RWPE2 (cell line): ENCODE results near the gene MICU2.

Experiments
- ATAC-seq: fragments of 200-7000 bp; cut with Tn5 transposase; 3 replicates; pipeline ENCODE4 v1.9.1; 2021; ENCODE audit warnings: low read depth
- DNase-seq: peaks from one replicate; pipeline ENCODE4 v3.0.0-alpha.2; 2020; ENCODE audit warnings: low spot score
- H3K27ac ChIP-seq: fragments of 450-650 bp; 2 replicates; pipeline ENCODE4 v1.5.1; 2017; ENCODE audit warnings: mild to moderate bottlenecking; ENCODE audit not compliant: poor library complexity, severe bottlenecking
- H3K27me3 ChIP-seq: fragments of 250-450 bp; sonication (Bioruptor Pico); 2 replicates; pipeline ENCODE4 v1.5.1; 2021; ENCODE audit warnings: mild to moderate bottlenecking, moderate library complexity; ENCODE audit not compliant: insufficient read depth, poor library complexity, severe bottlenecking
- H3K36me3 ChIP-seq: fragments of 250-450 bp; sonication (Bioruptor Pico); 2 replicates; pipeline ENCODE4 v1.5.1; 2020; ENCODE audit warnings: low read depth, mild to moderate bottlenecking, moderate library complexity
- H3K4me1 ChIP-seq: fragments of 250-450 bp; sonication (Bioruptor Pico); 2 replicates; pipeline ENCODE4 v1.5.1; 2021; ENCODE audit warnings: mild to moderate bottlenecking, moderate library complexity; ENCODE audit not compliant: insufficient read depth, poor library complexity, severe bottlenecking
- H3K4me3 ChIP-seq: fragments of 250-450 bp; sonication (Bioruptor Pico); 2 replicates; pipeline ENCODE4 v1.5.1; 2021; ENCODE audit warnings: mild to moderate bottlenecking, moderate library complexity; ENCODE audit not compliant: severe bottlenecking
- H3K9me3 ChIP-seq: fragments of 250-450 bp; sonication (Bioruptor Pico); 2 replicates; pipeline ENCODE4 v1.5.1; 2021; ENCODE audit warnings: mild to moderate bottlenecking, moderate library complexity; ENCODE audit not compliant: severe bottlenecking
- TF ChIP-seq, protein P1 (sequence below): fragments of 450-650 bp; IDR thresholded peaks from one replicate; pipeline ENCODE4 v1.5.1; 2017; ENCODE audit warnings: mild to moderate bottlenecking, moderate library complexity; ENCODE audit not compliant: poor library complexity, severe bottlenecking

MICU2 gene

DNA sequence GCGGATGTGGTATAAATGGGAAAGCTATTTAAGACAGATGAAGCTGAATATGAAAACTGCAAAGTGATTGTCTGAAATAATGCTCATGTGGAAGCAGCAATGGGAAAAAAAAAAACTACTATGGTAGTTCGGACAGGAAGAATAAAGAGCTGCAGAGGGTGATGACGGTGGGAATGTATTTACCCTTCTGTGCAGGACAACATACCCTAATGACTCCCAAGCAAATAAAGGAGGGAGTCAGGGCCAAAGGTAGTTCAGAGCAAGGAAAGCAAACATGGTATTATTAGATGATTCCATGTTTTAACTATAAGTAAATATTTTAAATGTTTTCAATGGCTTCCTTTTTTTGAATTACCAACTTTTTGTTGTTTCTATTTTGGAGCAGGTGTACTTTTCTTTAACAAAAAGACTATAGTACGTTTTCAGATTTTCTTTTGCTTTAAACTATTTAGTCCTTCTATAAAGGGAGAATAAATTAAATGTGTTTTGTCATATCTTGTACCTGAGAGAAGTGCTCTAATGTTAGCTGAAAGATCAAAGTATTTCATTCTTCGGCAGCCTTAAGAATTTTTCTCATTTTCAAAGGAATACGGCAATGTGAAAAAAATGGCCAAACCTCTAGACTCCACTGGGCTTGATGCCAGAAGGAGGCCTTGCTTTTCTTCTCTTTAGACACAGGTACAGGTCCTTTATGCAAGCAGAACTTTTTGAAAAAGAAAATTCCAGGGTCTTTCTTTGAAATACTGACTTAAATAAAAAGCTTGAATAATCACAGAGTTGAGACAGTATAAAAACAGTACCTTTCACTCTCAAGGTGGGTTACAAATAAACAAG, 77.0 kb downstream of the MICU2 start:
- no peak overlapping the region for H3K27ac ChIP-seq
- no peaks in the 10 kb centered on the region for H3K9me3 ChIP-seq
- DNase-seq = no peak
- no peak for ATAC-seq
- H3K4me1 ChIP-seq = no peaks in the 10 kb centered on the region
- TF ChIP-seq, protein P1, sequence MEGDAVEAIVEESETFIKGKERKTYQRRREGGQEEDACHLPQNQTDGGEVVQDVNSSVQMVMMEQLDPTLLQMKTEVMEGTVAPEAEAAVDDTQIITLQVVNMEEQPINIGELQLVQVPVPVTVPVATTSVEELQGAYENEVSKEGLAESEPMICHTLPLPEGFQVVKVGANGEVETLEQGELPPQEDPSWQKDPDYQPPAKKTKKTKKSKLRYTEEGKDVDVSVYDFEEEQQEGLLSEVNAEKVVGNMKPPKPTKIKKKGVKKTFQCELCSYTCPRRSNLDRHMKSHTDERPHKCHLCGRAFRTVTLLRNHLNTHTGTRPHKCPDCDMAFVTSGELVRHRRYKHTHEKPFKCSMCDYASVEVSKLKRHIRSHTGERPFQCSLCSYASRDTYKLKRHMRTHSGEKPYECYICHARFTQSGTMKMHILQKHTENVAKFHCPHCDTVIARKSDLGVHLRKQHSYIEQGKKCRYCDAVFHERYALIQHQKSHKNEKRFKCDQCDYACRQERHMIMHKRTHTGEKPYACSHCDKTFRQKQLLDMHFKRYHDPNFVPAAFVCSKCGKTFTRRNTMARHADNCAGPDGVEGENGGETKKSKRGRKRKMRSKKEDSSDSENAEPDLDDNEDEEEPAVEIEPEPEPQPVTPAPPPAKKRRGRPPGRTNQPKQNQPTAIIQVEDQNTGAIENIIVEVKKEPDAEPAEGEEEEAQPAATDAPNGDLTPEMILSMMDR = no peak
- H3K4me3 ChIP-seq = no peak overlapping the region
- H3K27me3 ChIP-seq = no peaks in the 10 kb centered on the region
- H3K36me3 ChIP-seq = no peaks in the 10 kb centered on the region; the same call in 1 of the 2 replicates

DNA sequence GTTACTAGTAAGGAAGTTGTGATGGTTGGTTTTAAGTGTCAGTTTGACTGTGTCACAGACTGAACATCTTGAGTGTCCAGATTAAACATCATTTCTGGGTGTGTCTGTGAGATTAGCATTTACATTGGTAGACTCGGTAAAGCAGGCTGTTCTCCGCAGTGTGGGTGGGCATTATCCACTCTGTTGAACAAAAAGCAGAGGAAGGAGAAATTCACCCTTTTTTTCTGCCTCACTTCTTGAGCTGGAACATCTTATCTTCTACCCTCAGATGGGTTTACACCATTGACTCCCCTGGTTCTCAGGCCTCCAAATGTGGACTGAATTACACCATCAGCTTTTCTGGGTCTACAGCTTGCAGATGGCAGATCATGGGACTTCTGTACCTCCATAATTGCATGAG, 81.1 kb downstream of the MICU2 start:
- no peaks in the 10 kb centered on the region; the same call in none of the 2 replicates for H3K36me3 ChIP-seq
- no peaks in the 10 kb centered on the region for H3K4me1 ChIP-seq
- no peak overlapping the region for H3K27ac ChIP-seq
- DNase-seq (no peak), ATAC-seq (no peak)
- no peaks in the 10 kb centered on the region for H3K9me3 ChIP-seq
- no peak overlapping the region for H3K4me3 ChIP-seq
- TF ChIP-seq, protein P1 = no peak
- no peaks in the 10 kb centered on the region for H3K27me3 ChIP-seq

DNA sequence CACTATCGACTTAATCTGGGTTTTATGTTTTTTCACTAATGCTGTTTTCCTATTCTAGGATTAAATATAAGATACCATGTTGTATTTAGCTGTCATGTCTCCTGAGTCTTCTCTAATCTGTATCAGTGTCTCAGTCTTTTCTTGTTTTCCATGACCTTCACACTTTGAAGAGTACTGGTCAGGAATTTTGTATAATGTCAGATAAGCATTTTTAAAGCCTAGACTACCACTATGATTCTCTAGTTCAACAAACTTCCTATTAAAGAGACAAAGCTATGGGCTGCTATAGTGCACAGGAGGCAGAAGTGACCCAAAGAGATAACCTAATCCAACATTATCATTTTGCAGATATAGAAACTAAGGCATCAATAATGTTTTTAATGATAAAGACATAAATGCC, 81.8 kb downstream of the MICU2 start:
- no peak overlapping the region for H3K4me3 ChIP-seq
- ATAC-seq = no peak
- H3K36me3 ChIP-seq = no peaks in the 10 kb centered on the region; the same call in none of the 2 replicates
- no peak for DNase-seq
- no peaks in the 10 kb centered on the region for H3K4me1 ChIP-seq
- H3K27ac ChIP-seq = no peak overlapping the region
- no peaks in the 10 kb centered on the region for H3K9me3 ChIP-seq
- H3K27me3 ChIP-seq = no peaks in the 10 kb centered on the region
- TF ChIP-seq, protein P1 = no peak

DNA sequence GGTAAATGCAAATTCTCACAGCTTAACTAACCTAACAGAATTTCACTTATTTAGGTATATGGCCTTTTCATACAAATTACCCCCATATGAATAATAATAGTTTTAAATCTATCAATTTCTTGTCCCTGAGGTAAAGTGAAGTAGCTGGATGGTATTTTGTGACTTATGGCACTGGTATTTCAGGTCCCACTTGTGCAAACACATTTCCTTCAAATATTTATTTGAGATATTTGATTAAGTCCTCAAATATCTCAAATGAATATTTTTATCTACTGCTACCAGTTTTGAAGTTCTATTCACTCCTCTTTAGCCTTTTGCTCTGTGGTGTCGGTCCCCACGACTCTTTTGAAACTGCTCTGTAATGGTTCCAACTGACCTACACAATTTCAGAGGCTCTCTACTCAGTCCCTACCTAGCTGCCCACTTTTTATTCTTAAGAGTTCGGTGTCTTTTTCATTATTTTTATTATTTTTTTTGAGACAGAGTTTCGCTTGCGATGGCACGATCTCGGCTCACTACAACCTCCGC, 85.3 kb downstream of the MICU2 start:
- TF ChIP-seq, protein P1 = no peak
- Histone ChIP-seq H3K36me3 (peaks cover 3% of the 10 kb centered on the region; the same call in 1 of the 2 replicates), H3K27me3 (no peaks in the 10 kb centered on the region), H3K27ac (no peak overlapping the region), H3K9me3 (no peaks in the 10 kb centered on the region), H3K4me3 (no peak overlapping the region), H3K4me1 (no peaks in the 10 kb centered on the region)
- no peak for ATAC-seq
- DNase-seq = no peak

DNA sequence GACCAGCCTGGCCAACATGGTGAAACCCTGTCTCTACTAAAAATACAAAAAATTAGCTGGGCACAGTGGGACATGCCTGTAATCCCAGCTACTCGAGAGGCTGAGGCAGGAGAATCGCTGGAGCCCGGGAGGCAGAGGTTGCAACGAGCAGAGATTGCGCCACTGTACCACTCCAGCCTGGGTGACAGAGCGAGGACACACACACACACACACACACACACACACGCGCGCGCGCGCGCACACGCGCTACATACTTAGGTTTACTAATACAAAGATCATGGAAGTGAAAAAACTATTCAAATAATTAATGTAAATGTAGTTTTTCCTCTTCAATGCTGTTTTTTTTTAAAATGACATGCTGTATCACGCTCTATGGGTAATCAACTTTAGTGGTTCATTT, 86.4 kb downstream of the MICU2 start:
- Histone ChIP-seq H3K4me1 (no peaks in the 10 kb centered on the region), H3K27ac (no peak overlapping the region), H3K36me3 (peaks cover 3% of the 10 kb centered on the region; the same call in 1 of the 2 replicates), H3K27me3 (no peaks in the 10 kb centered on the region), H3K4me3 (no peak overlapping the region), H3K9me3 (no peaks in the 10 kb centered on the region)
- ATAC-seq = no peak
- DNase-seq = no peak
- TF ChIP-seq, protein P1 = no peak
